Heart left ventricle (tissue), 16 donors: ENCODE data around the gene F13A1. TPM values are rescaled to one million over a fixed set of nuclear protein-coding genes. Genes with fewer than 3 reads are reported as not detected.

ENCODE experiments used
- ATAC-seq, 4 donors: fragments of 200-7000 bp; cut with Tn5 transposase; one replicate each; pipeline ENCODE4 v1.9.1; 2020 to 2022; ENCODE audit warnings: moderate library complexity in 4 of 4, mild to moderate bottlenecking in 3 of 4, moderate number of reproducible peaks in 1 of 4
- DNase-seq, 5 donors: peaks; one replicate each; pipeline ENCODE4 v3.0.0-alpha.2; 2020
- H3K27ac ChIP-seq, 12 donors: fragments of 200-600 bp; sonication (generic) in 4 of 12; one replicate each; pipeline versions ENCODE4 v1.5.0 to v1.8.0; 2016 to 2022; ENCODE audit warnings: mild to moderate bottlenecking in 2 of 12
- H3K27me3 ChIP-seq, 9 donors: fragments of 200-600 bp; sonication (generic) in 2 of 9; one replicate each; pipeline versions ENCODE4 v1.5.1 to v1.8.0; 2016 to 2022; ENCODE audit warnings: mild to moderate bottlenecking in 3 of 9
- H3K36me3 ChIP-seq, 9 donors: fragments of 200-600 bp; sonication (generic) in 2 of 9; one replicate each; pipeline versions ENCODE4 v1.5.0 to v1.8.0; 2018 to 2022; ENCODE audit warnings: mild to moderate bottlenecking in 2 of 9
- H3K4me1 ChIP-seq, 12 donors: fragments of 200-600 bp; sonication (generic) in 4 of 12; one replicate each; pipeline versions ENCODE4 v1.5.0 to v1.8.0; 2016 to 2022; ENCODE audit warnings: mild to moderate bottlenecking in 3 of 12
- H3K4me3 ChIP-seq, 12 donors: fragments of 200-600 bp; sonication (generic) in 4 of 12; one replicate each; pipeline versions ENCODE4 v1.5.0 to v1.8.0; 2017 to 2022; ENCODE audit warnings: mild to moderate bottlenecking in 9 of 12, moderate library complexity in 4 of 12
- H3K9me3 ChIP-seq, 12 donors: fragments of 200-600 bp; sonication (generic) in 4 of 12; one replicate each; pipeline versions ENCODE4 v1.5.0 to v1.8.0; 2016 to 2022; ENCODE audit warnings: mild to moderate bottlenecking in 1 of 12
- POLR2A ChIP-seq, 2 donors: fragments of 450-650 bp; IDR thresholded peaks; one replicate each; pipeline ENCODE4 v1.6.1; 2017; ENCODE audit warnings: antibody characterized with exemption in 2 of 2, mild to moderate bottlenecking in 2 of 2, moderate library complexity in 2 of 2
- WGBS, 4 donors: extraction: QIAGEN DNeasy Blood & Tissue Kit in 2 of 4; methylation state at CpG; one replicate each; pipeline versions ENCODE4 v1.1.5 to v1.1.7; 2013 to 2018; 5-methylcytosine and 5-hydroxymethylcytosine counted together
- intact Hi-C, 10 donors: fragments of 100-400 bp; cut with DNase I; formaldehyde crosslinking; loops; one replicate each; pipeline versions ENCODE4 v1.11.1 to v1.14.2; 2022
- polyA plus RNA-seq, 2 donors: library from polyadenylated mRNA; stranded (reverse); fragments of 200-250 nt; gene quantifications; one replicate each; pipeline ENCODE4 v1.2.3, GENCODE V29; 2013
- total RNA-seq, 9 donors: library from RNA; depleted of rRNA in 2 of 9; stranded (reverse); fragments of >200 nt in 2 of 9; fragmentation: NEBNext Ultra II Directional in 3 of 9; extraction: Animal tissue kit (Norgen Biotek cat#: 25700) in 3 of 9; gene quantifications; one replicate each; pipeline versions ENCODE4 v1.1.0 to v1.2.4, GENCODE V29; 2016 to 2023
- TF ChIP-seq, protein P1 (sequence below), 12 donors: fragments of 200-600 bp; sonication (generic) in 4 of 12; IDR thresholded peaks; one replicate each; pipeline versions ENCODE4 v1.5.0 to v1.8.0; 2018 to 2022; ENCODE audit warnings: antibody characterized with exemption in 12 of 12, mild to moderate bottlenecking in 5 of 12
- donor health status: ischemic (EF 13 %, LVEDD 7.1; RV severe dilation, severe dysfunction).
- donor health status: healthy with polysubstance abuse.
- donor health status: DM: no; HTN: yes; CAD: no.
- donor health status: DM: no; HTN: no; CAD: no.
- donor health status: ischemic (EF 25% LVEDD 6.9; RV normal size, moderate dysfunction).
- donor health status: ischemic (EF 25% LVEDD 5.7; RV mildly dilated, moderate dysfunction).
- donor health status: healthy.
- donor health status: DM: yes; HTN: yes; CAD: no.
- donor health status: ischemic (EF 35%, LVEDD 5.7; RV mildly dilated, moderate dysfunction).
- donor health status: nonischemic (EF 11% LVEDD 7.7; RV severe dilation, severe dysfunction).
- donor health status: DM: yes; HTN: yes; CAD: no.
- donor health status: PGD.
- donor health status: ischemic (EF 29% LVEDD 5.4; RV normal size, mild dysfunction).
- donor health status: nonischemic (EF 23%, LVEDD 6.1; RV moderate dilation, normal function).

The F13A1 gene
- total and polyA plus RNA-seq, 11 donors, result 9.0 to 415 (median 35.0) TPM

DNA sequence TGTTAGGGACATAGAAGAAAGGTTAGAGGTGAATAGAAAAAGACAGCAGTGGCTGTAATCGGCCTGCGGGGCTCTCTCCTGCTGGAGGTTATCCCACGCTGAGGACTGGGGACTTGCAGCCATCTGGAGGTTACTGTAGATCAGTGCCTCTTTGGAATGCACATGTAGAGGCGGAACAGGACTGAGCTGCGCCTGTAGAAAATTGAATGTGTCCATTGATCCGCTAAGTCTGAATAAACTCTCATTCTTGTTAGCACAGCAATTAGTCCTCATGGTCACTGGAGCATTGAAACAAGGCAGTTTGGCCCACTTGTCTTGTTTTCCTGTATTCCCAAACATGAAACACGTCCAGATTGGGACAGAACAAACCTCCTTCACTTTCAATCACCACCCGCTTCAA is 46.3 kb upstream of the F13A1 start:
- Histone ChIP-seq H3K27ac (no peak overlapping the region), H3K36me3 (no peaks in the 10 kb centered on the region), H3K27me3 (no peaks in the 10 kb centered on the region), H3K4me1 (no peaks in the 10 kb centered on the region), H3K4me3 (no peak overlapping the region), H3K9me3 (peaks cover 0 to 9% (median 0%) of the 10 kb centered on the region in 12 donors)
- intact Hi-C loops, result no loop called here
- DNase-seq, result no peak
- WGBS, 4 donors, result 74 to 83% (median 79%) methylated on average over 8 of the region's 8 CpGs
- TF ChIP-seq, protein P1, sequence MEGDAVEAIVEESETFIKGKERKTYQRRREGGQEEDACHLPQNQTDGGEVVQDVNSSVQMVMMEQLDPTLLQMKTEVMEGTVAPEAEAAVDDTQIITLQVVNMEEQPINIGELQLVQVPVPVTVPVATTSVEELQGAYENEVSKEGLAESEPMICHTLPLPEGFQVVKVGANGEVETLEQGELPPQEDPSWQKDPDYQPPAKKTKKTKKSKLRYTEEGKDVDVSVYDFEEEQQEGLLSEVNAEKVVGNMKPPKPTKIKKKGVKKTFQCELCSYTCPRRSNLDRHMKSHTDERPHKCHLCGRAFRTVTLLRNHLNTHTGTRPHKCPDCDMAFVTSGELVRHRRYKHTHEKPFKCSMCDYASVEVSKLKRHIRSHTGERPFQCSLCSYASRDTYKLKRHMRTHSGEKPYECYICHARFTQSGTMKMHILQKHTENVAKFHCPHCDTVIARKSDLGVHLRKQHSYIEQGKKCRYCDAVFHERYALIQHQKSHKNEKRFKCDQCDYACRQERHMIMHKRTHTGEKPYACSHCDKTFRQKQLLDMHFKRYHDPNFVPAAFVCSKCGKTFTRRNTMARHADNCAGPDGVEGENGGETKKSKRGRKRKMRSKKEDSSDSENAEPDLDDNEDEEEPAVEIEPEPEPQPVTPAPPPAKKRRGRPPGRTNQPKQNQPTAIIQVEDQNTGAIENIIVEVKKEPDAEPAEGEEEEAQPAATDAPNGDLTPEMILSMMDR (IDR thresholded peaks at IDR 0.05), result no peak
- no peak for ATAC-seq

DNA sequence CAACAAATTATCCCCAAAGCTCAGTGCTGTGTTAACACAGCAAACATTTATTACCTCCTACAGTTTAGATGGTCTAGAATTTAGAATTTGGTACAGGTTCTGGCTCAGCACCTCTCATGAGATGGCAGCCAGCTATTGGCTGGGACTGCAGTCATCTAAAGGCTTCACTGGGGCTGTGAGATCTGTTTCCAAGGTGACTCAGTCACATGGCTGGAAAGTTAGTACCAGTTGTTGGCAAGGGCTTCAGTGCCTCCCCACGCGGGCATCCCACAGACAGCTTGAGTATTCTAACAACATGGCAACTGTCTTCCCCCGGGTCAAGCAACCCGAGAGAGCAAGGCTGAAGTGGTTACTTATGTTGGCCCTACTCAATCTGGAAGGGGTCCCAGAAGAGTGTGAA is 44.8 kb upstream of the F13A1 start:
- no peaks in the 10 kb centered on the region for H3K4me1 ChIP-seq
- no peak overlapping the region for H3K4me3 ChIP-seq
- intact Hi-C loops, result no loop called here
- TF ChIP-seq, protein P1 (IDR thresholded peaks at IDR 0.05), result no peak
- no peak for TF ChIP-seq POLR2A (IDR thresholded peaks at IDR 0.05)
- no peaks in the 10 kb centered on the region for H3K9me3 ChIP-seq
- 92 to 95% (median 94%) methylated on average over 4 of the region's 4 CpGs for WGBS, 4 donors
- no peak overlapping the region for H3K27ac ChIP-seq
- H3K36me3 ChIP-seq, result no peaks in the 10 kb centered on the region
- no peaks in the 10 kb centered on the region for H3K27me3 ChIP-seq
- DNase-seq, result no peak
- no peak for ATAC-seq

DNA sequence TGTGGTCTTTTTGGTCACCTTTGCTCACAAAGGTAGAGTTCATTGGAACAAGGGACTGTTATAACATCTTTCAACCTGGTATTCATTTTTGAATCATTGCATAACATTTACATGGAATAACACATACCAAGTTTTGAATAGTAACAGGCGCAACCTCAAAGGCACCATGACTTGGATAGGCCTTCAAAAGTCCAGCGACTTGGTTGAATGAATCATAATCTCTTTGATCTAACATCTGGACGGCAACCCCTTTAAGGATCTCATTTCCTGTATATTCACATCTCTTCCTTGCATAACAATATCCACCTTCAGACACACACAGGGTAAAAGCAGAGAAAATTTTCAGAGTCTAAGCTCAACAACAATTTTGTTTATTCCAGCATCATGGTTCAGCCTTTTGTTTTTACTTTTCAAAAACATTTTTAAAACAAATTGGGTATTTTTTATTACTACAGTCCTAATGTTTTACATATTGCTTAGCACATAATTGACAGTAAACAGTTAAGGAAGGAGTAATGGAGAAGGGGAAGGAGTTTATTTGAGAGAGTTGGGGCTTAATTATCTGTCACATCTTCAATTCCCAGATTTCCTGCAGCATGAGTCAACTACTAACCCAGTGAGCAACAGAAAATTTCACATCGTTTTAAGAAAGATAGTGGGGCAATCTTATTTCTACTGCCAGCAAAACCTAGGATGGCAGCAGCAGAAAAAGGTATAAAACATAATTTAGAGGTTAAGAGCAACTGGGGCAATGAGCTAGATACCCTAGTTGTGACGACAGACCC is 41.8 kb upstream of the F13A1 start:
- DNase-seq (no peak), ATAC-seq (no peak)
- no peaks in the 10 kb centered on the region for H3K9me3 ChIP-seq
- TF ChIP-seq, protein P1 (IDR thresholded peaks at IDR 0.05), result no peak
- TF ChIP-seq POLR2A (IDR thresholded peaks at IDR 0.05), result no peak
- H3K27ac ChIP-seq, result no peak overlapping the region
- intact Hi-C loops, result no loop called here
- no peaks in the 10 kb centered on the region for H3K4me1 ChIP-seq
- H3K36me3 ChIP-seq, result no peaks in the 10 kb centered on the region
- no peaks in the 10 kb centered on the region for H3K27me3 ChIP-seq
- WGBS, 4 donors, result 65 to 72% (median 66%) methylated on average over 5 of the region's 5 CpGs
- no peak overlapping the region for H3K4me3 ChIP-seq

DNA sequence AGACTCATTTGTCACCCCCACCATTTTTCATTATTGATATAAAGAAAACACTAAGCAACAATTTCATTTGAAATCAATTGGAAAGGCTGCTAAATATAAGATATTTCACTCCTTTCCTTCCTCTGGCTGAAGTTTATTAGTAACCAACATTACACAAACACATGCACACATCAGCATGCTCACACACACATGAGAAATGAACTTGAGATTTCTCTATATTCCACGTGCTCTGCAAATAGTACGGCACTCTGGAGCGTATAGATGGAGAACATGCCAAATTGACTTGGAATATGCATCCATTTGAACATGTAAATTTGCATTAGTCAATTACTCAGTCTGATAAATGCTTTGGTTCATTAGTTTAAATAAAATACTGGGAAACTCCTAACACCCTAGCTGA is 37.1 kb upstream of the F13A1 start:
- Histone ChIP-seq H3K27me3 (no peaks in the 10 kb centered on the region), H3K36me3 (no peaks in the 10 kb centered on the region), H3K9me3 (no peaks in the 10 kb centered on the region), H3K4me1 (no peaks in the 10 kb centered on the region), H3K27ac (no peak overlapping the region), H3K4me3 (no peak overlapping the region)
- WGBS, 4 donors, result 90 to 98% (median 93%) methylated on average over 3 of the region's 3 CpGs
- DNase-seq, result no peak
- no peak for ATAC-seq
- TF ChIP-seq, protein P1 (IDR thresholded peaks at IDR 0.05), result no peak
- TF ChIP-seq POLR2A (IDR thresholded peaks at IDR 0.05), result no peak
- intact Hi-C loops, result no loop called here
